Mesothelial cell of epicardium (in vitro differentiated cells): Measurements from ENCODE around the gene PIGO. TPM values are rescaled to one million over a fixed set of nuclear protein-coding genes. Genes with fewer than 3 reads are reported as not detected.

Experiments
- DNase-seq, 2 experiments: peaks; one replicate each; pipeline ENCODE4 v3.0.0; 2021; ENCODE audit warnings: low spot score in 2 of 2; ENCODE audit not compliant: unreplicated experiment in 2 of 2
- H3K27ac Mint-ChIP-seq: 2 replicates; pipeline ENCODE4 v1.8.0; 2021; ENCODE audit warnings: mixed read lengths
- H3K27me3 Mint-ChIP-seq: 2 replicates; pipeline ENCODE4 v1.8.0; 2021; ENCODE audit warnings: low read depth, mixed read lengths
- H3K36me3 Mint-ChIP-seq: 2 replicates; pipeline ENCODE4 v1.8.0; 2021; ENCODE audit warnings: mixed read lengths
- H3K4me1 Mint-ChIP-seq: 2 replicates; pipeline ENCODE4 v1.8.0; 2021; ENCODE audit warnings: mixed read lengths
- H3K4me3 Mint-ChIP-seq: 2 replicates; pipeline ENCODE4 v1.8.0; 2021; ENCODE audit warnings: mild to moderate bottlenecking, moderate library complexity, mixed read lengths
- H3K9me3 Mint-ChIP-seq: 2 replicates; pipeline ENCODE4 v1.8.0; 2021; ENCODE audit warnings: mixed read lengths
- total RNA-seq: library from RNA; stranded (reverse); gene quantifications from 3 replicates; pipeline ENCODE4 v1.2.1, GENCODE V29; 2021
- TF ChIP-seq, protein P1 (sequence below): fragments of 200-600 bp; sonication (generic); IDR thresholded peaks from one replicate; pipeline ENCODE4 v1.5.0; 2021; ENCODE audit warnings: antibody characterized with exemption; ENCODE audit not compliant: unreplicated experiment

Gene PIGO
- total RNA-seq, 1 donor from 2014 or later = 28.4 TPM

DNA sequence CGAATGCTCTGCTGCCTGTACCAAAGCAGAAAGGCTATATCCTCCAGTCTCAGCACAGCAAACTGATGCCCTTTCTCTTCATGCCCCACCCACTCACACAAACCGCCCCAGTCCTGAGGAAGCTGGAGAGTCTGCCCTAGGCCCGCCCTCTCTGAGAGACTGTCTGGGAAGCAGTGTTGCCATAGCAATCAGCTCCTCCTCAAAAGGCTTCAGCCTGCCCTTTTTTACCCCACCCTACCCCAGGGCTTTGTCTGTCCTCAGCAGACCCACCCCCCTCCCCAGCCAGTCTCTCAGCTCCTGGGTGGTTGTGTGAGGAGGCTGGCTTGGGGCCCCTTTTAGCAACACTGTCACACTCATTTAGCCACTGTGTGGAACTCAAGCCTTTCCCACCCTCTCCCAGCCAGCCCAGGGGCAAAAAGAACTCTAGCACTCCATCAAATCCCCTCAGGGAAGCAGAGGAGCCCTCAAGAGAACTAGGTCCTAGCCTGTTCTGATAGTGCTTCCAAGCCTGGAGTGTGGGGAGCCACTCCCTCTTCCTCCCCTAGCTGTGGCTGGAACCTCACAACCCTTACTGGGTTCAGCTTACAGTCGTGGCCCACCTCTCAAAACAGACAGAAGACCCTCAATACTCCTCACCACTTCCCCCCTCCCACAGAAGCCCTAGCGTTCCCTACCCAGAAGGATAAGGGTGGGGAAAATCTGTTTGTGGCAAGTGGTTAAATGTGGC, 17.9 kb upstream of the PIGO start:
- H3K27me3 Mint-ChIP-seq = no peaks in the 10 kb centered on the region
- peak overlapping the region; percentile 93 for H3K27ac Mint-ChIP-seq
- TF ChIP-seq, protein P1, sequence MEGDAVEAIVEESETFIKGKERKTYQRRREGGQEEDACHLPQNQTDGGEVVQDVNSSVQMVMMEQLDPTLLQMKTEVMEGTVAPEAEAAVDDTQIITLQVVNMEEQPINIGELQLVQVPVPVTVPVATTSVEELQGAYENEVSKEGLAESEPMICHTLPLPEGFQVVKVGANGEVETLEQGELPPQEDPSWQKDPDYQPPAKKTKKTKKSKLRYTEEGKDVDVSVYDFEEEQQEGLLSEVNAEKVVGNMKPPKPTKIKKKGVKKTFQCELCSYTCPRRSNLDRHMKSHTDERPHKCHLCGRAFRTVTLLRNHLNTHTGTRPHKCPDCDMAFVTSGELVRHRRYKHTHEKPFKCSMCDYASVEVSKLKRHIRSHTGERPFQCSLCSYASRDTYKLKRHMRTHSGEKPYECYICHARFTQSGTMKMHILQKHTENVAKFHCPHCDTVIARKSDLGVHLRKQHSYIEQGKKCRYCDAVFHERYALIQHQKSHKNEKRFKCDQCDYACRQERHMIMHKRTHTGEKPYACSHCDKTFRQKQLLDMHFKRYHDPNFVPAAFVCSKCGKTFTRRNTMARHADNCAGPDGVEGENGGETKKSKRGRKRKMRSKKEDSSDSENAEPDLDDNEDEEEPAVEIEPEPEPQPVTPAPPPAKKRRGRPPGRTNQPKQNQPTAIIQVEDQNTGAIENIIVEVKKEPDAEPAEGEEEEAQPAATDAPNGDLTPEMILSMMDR = no peak
- peak overlapping the region; percentile 95 for H3K4me3 Mint-ChIP-seq
- H3K36me3 Mint-ChIP-seq = peaks cover 4% of the 10 kb centered on the region
- H3K9me3 Mint-ChIP-seq = no peaks in the 10 kb centered on the region
- DNase-seq = peak in 1 of 2 experiments; percentile 66
- H3K4me1 Mint-ChIP-seq = peaks cover 53% of the 10 kb centered on the region

- H3K4me3 Mint-ChIP-seq = peak overlapping the region; percentile 76
- peak overlapping the region; percentile 88 for H3K27ac Mint-ChIP-seq
- H3K9me3 Mint-ChIP-seq = no peaks in the 10 kb centered on the region
- H3K4me1 Mint-ChIP-seq = peaks cover 53% of the 10 kb centered on the region
- peaks cover 4% of the 10 kb centered on the region for H3K36me3 Mint-ChIP-seq
- DNase-seq = no peak
- H3K27me3 Mint-ChIP-seq = no peaks in the 10 kb centered on the region
- TF ChIP-seq, protein P1 = no peak
Measured at GRCh38 chr9:35112257-35113020, 16.0 kb upstream of the PIGO start.

- H3K4me1 Mint-ChIP-seq = peaks cover 45% of the 10 kb centered on the region
- H3K27me3 Mint-ChIP-seq = no peaks in the 10 kb centered on the region
- H3K27ac Mint-ChIP-seq = peak overlapping the region; percentile 88
- TF ChIP-seq, protein P1 = no peak
- no peaks in the 10 kb centered on the region for H3K9me3 Mint-ChIP-seq
- H3K4me3 Mint-ChIP-seq = peak overlapping the region; percentile 76
- peaks cover 4% of the 10 kb centered on the region for H3K36me3 Mint-ChIP-seq
- DNase-seq = peak; percentile 90 to 91
Measured at GRCh38 chr9:35111001-35111933, 14.9 kb upstream of the PIGO start.

DNA sequence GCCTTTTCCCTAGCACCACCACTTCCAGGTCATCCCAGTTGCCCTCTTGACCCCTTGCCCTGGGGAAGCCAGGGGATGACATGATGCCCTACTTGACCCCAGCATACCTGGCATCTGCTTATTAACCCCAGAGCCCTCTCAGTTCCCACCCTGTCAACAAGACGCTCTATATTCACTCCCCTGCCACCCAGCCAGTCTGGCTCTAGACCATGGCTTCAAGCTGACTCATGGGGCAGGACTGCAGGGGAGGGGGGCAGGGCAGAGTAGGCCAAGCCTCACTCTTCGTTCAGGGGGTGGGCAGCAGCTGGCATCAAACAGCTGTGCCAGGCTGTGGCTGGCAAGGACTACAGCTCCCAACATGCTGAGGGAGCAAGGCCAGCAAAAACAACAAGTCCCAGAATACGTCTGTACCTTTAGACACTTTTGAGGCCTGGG, 14.0 kb upstream of the PIGO start:
- TF ChIP-seq, protein P1 = no peak
- peaks cover 45% of the 10 kb centered on the region for H3K4me1 Mint-ChIP-seq
- H3K27me3 Mint-ChIP-seq = no peaks in the 10 kb centered on the region
- no peak for DNase-seq
- peak overlapping the region; percentile 88 for H3K27ac Mint-ChIP-seq
- no peaks in the 10 kb centered on the region for H3K9me3 Mint-ChIP-seq
- H3K36me3 Mint-ChIP-seq = peaks cover 11% of the 10 kb centered on the region
- peak overlapping the region; percentile 76 for H3K4me3 Mint-ChIP-seq

- Mint-ChIP-seq H3K4me3 (no peak overlapping the region), H3K36me3 (peaks cover 14% of the 10 kb centered on the region), H3K27ac (no peak overlapping the region), H3K27me3 (no peaks in the 10 kb centered on the region), H3K4me1 (peaks cover 34% of the 10 kb centered on the region), H3K9me3 (no peaks in the 10 kb centered on the region)
- DNase-seq = no peak
- TF ChIP-seq, protein P1 = no peak
Measured at GRCh38 chr9:35108946-35109575, 12.7 kb upstream of the PIGO start.
